OCI-LY3 (cell line): ENCODE measurements around the gene SNTG2.

Source experiments
- H2AFZ ChIP-seq: fragments of 200-600, 300-600 bp; shearing (Covaris generic); 2 replicates; pipeline ENCODE4 v1.6.0; 2014; ENCODE audit warnings: antibody characterized with exemption, low read depth, low read length
- H3K27ac ChIP-seq: fragments of 200-600, 300-600 bp; sonication (generic); 2 replicates; pipeline ENCODE4 v1.5.1; 2014; ENCODE audit warnings: mild to moderate bottlenecking, low read length, moderate library complexity, mixed read lengths
- H3K27me3 ChIP-seq: fragments of 200-600, 300-600 bp; sonication (generic); 2 replicates; pipeline ENCODE4 v1.6.1; 2014; ENCODE audit warnings: low read depth, low read length, mixed read lengths
- H3K36me3 ChIP-seq: fragments of 200-600, 300-600 bp; sonication (generic); replicated peaks from 2 replicates; pipeline ENCODE3; 2014; ENCODE audit warnings: low read depth, low read length, mixed read lengths
- H3K4me1 ChIP-seq: fragments of 300-600, 200-600 bp; sonication (generic); 2 replicates; pipeline ENCODE4 v1.6.1; 2014; ENCODE audit warnings: low read length, mixed read lengths
- H3K4me2 ChIP-seq: fragments of 200-600, 300-600 bp; sonication (generic); 2 replicates; pipeline ENCODE4 v1.6.1; 2014; ENCODE audit warnings: low read length, mixed read lengths
- H3K4me3 ChIP-seq: fragments of 300-600, 200-600 bp; sonication (generic); 2 replicates; pipeline ENCODE4 v1.5.1; 2014; ENCODE audit warnings: antibody characterized with exemption, mild to moderate bottlenecking, low read length, moderate library complexity
- H3K79me2 ChIP-seq: fragments of 300-600, 200-600 bp; shearing (Covaris generic); 2 replicates; pipeline ENCODE4 v1.6.1; 2014; ENCODE audit warnings: mild to moderate bottlenecking, low read length, mixed read lengths
- H3K9ac ChIP-seq: fragments of 300-600, 200-600 bp; shearing (Covaris generic); 2 replicates; pipeline ENCODE4 v1.6.0; 2014; ENCODE audit warnings: mild to moderate bottlenecking, low read length, moderate library complexity
- H3K9me3 ChIP-seq: fragments of 200-600, 300-600 bp; shearing (Covaris generic); 2 replicates; pipeline ENCODE4 v1.6.1; 2014; ENCODE audit warnings: low read length, mixed read lengths; ENCODE audit not compliant: insufficient read depth
- H4K20me1 ChIP-seq: fragments of 200-600, 300-600 bp; sonication (generic); 2 replicates; pipeline ENCODE4 v1.6.1; 2016; ENCODE audit warnings: low read length, mixed read lengths; ENCODE audit not compliant: insufficient read depth
- EZH2phosphoT487 ChIP-seq: fragments of 200-600 bp; shearing (Covaris generic); IDR thresholded peaks from 2 replicates; pipeline ENCODE4 v1.6.1; 2018; ENCODE audit warnings: antibody characterized with exemption, mixed run types, low read depth
- TF ChIP-seq, protein P1 (sequence below): fragments of 200-600, 300-600 bp; sonication (generic); IDR thresholded peaks from 2 replicates; pipeline ENCODE4 v1.5.1; 2014; ENCODE audit warnings: antibody characterized with exemption, low read length, low read depth

SNTG2 gene

DNA sequence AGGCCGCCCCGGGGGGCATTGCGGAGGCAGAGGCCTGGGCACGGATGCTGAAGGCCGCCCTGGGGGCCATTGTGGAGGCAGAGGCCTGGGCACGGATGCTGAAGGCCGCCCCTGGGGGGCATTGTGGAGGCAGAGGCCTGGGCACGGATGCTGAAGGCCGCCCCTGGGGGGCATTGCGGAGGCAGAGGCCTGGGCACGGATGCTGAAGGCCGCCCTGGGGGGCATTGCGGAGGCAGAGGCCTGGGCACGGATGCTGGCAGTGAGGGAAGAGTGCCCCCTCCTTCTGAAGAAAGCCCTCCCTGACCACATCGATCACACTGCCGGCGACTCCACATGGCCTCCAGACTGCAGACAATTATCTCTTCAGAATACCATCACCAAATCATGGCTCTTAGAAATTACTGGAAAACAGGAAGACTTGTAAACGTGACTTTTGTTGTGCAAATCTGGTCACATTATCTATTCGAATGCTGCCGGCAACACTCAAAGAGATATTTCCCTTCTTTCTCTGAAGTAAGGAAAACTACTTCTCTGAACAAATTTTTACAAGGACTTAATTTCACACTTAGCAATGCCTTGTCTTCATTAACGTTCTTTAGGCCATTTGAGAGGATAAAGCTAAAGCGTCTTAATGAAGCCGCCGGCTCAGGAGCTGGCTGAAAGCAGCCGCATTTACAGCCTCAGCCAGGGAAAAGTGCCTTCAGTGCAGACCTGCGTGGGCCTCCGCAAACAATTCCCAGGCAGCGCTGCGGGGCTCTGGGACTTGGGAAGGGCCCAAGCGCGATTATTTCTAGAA is 18.1 kb upstream of the SNTG2 start:
- Histone ChIP-seq H3K4me3 (no peak overlapping the region), H2AFZ (no peak overlapping the region), H3K27ac (no peak overlapping the region), H3K4me1 (no peaks in the 10 kb centered on the region), H3K9me3 (no peaks in the 10 kb centered on the region), H3K4me2 (no peak overlapping the region), H4K20me1 (no peaks in the 10 kb centered on the region), H3K27me3 (no peaks in the 10 kb centered on the region), H3K36me3 (no peaks in the 10 kb centered on the region), H3K9ac (no peak overlapping the region), H3K79me2 (no peaks in the 10 kb centered on the region)
- no peak for TF ChIP-seq EZH2phosphoT487
- TF ChIP-seq, protein P1, sequence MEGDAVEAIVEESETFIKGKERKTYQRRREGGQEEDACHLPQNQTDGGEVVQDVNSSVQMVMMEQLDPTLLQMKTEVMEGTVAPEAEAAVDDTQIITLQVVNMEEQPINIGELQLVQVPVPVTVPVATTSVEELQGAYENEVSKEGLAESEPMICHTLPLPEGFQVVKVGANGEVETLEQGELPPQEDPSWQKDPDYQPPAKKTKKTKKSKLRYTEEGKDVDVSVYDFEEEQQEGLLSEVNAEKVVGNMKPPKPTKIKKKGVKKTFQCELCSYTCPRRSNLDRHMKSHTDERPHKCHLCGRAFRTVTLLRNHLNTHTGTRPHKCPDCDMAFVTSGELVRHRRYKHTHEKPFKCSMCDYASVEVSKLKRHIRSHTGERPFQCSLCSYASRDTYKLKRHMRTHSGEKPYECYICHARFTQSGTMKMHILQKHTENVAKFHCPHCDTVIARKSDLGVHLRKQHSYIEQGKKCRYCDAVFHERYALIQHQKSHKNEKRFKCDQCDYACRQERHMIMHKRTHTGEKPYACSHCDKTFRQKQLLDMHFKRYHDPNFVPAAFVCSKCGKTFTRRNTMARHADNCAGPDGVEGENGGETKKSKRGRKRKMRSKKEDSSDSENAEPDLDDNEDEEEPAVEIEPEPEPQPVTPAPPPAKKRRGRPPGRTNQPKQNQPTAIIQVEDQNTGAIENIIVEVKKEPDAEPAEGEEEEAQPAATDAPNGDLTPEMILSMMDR, result no peak

DNA sequence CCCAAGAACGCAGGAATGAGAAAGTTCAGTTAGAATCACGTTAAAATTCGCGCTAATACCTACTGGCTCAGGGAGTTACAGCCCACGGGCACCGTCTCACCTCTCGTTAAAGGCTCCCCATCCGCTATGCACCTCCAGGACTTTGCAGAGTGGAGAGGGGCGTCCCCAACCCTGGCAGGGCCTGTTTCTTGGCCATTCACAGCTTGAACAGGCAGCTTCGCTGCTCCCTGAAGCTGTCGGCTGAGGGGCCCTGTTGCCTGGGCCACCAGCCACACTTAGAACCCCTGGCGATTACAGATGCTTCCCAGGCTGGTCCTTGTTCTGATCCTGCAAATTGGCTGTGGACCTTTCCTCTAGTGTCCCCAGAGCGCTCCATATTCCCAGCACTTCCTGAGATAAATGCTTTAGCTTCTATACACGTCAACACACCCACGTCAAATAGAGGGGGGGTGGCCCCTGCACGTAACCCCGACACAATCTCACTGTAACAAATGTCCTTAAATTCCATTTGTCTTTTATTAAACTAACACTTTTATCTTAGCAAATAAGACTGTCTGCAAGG is 16.8 kb upstream of the SNTG2 start:
- Histone ChIP-seq H3K27ac (no peak overlapping the region), H3K9me3 (no peaks in the 10 kb centered on the region), H3K9ac (no peak overlapping the region), H3K4me1 (no peaks in the 10 kb centered on the region), H3K27me3 (no peaks in the 10 kb centered on the region), H3K36me3 (no peaks in the 10 kb centered on the region), H3K4me3 (no peak overlapping the region), H4K20me1 (no peaks in the 10 kb centered on the region), H2AFZ (no peak overlapping the region), H3K4me2 (no peak overlapping the region), H3K79me2 (no peaks in the 10 kb centered on the region)
- TF ChIP-seq EZH2phosphoT487, result no peak
- TF ChIP-seq, protein P1, result no peak

DNA sequence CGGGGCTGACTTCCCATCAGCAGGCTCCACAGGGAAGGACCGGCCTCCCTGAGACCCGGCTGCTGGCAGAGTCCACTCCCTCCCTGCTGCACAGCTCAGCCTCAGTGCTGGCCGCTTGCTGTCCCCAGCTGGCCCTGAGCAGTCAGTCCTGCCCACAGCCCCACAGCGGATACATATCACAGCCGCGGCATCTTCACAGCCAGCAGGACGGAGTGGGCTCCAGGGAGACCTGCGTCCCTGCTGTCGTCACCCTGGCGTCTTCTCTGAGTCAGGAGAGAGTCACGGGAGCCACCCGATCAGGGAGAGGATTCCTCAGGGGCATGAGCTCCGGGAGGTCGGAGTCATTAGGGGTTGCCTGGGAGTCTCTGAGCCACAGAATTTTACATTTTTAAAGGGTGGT is 13.1 kb upstream of the SNTG2 start:
- H2AFZ ChIP-seq, result no peak overlapping the region
- H3K4me3 ChIP-seq, result no peak overlapping the region
- no peaks in the 10 kb centered on the region for H3K4me1 ChIP-seq
- no peaks in the 10 kb centered on the region for H3K36me3 ChIP-seq
- TF ChIP-seq, protein P1, result no peak
- no peak for TF ChIP-seq EZH2phosphoT487
- H3K4me2 ChIP-seq, result no peak overlapping the region
- H3K9me3 ChIP-seq, result no peaks in the 10 kb centered on the region
- H4K20me1 ChIP-seq, result no peaks in the 10 kb centered on the region
- H3K9ac ChIP-seq, result no peak overlapping the region
- H3K79me2 ChIP-seq, result no peaks in the 10 kb centered on the region
- no peaks in the 10 kb centered on the region for H3K27me3 ChIP-seq
- no peak overlapping the region for H3K27ac ChIP-seq

DNA sequence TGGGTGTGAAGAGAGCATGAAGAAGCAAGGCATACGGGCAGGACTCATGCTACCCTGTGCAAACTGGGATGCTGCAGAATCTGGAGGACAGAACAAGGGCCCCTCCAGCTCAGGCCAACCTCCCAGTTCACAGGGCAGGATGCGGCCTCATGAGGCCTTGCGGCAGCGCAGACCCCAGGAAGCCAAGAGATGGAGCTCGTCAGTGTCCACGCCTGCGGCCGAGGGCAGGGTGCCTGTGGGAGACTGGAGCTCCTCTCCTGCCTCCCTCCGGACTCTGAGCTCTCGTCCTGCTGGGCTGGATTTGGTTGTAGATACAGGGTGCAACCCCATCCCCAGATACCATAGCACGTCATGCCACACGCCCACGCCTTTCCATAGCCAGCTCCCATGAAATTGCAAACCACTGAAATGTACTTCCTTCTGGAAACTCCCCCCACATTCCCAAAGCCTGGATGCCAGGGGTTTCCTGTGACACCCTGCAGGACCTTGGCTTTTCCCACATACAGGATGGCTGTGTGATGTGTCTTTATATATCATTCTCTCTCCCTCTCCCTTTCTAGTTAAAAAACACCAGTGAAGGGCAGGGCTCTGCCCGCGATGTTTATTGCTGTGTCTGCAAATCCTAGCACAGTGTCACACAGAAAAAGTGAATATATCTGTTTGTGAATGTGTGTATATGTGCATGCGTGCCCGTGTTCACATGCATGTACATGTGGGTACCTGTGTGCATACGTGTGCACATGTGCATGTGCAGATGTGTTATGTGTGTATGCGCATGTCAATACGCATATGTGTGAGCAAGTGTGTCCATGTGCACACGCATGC is 12.3 kb upstream of the SNTG2 start:
- H3K36me3 ChIP-seq, result no peaks in the 10 kb centered on the region
- no peaks in the 10 kb centered on the region for H3K27me3 ChIP-seq
- no peaks in the 10 kb centered on the region for H4K20me1 ChIP-seq
- no peaks in the 10 kb centered on the region for H3K9me3 ChIP-seq
- H3K27ac ChIP-seq, result no peak overlapping the region
- H2AFZ ChIP-seq, result no peak overlapping the region
- H3K9ac ChIP-seq, result no peak overlapping the region
- H3K4me3 ChIP-seq, result no peak overlapping the region
- no peaks in the 10 kb centered on the region for H3K4me1 ChIP-seq
- H3K79me2 ChIP-seq, result no peaks in the 10 kb centered on the region
- no peak overlapping the region for H3K4me2 ChIP-seq
- no peak for TF ChIP-seq EZH2phosphoT487
- TF ChIP-seq, protein P1, result no peak
